OCI-LY7 (cell line): Measurements from ENCODE around the gene MFGE8.

Experiments
- CTCF ChIP-seq: fragments of 200-600 bp; sonication (generic); conservative IDR thresholded peaks from 2 replicates; pipeline ENCODE4 v1.5.1; 2014; ENCODE audit warnings: mild to moderate bottlenecking, antibody characterized with exemption, low read length, moderate library complexity, mixed read lengths
- EZH2phosphoT487 ChIP-seq: fragments of 200-600 bp; sonication (generic); IDR thresholded peaks from 2 replicates; pipeline ENCODE4 v1.6.1; 2018; ENCODE audit warnings: low read depth, borderline replicate concordance, mild to moderate bottlenecking, mixed run types, antibody characterized with exemption, low read length, moderate library complexity, mixed read lengths

- TF ChIP-seq CTCF (no peak), EZH2phosphoT487 (no peak)
Measured at GRCh38 chr15:88918738-88919137, 5.6 kb upstream of the MFGE8 start.
